Gastroesophageal sphincter (tissue), 4 donors: ENCODE data around the gene NFYC. TPM values are rescaled to one million over a fixed set of nuclear protein-coding genes. Genes with fewer than 3 reads are reported as not detected.

Experiments used
- ATAC-seq: fragments of 150-250 bp; one replicate; pipeline ENCODE4 v1.9.1; 2016; ENCODE audit warnings: mild to moderate bottlenecking, moderate library complexity
- H3K27ac ChIP-seq, 4 donors: fragments of 200-600 bp; sonication (generic) in 3 of 4; 1 replicate in 3 of 4; 2 replicates in 1 of 4; pipeline ENCODE4 v1.5.1; 2016 to 2019
- H3K27me3 ChIP-seq: fragments of 200-600 bp; sonication (generic); one replicate; pipeline ENCODE4 v1.5.1; 2019
- H3K36me3 ChIP-seq, 2 donors: fragments of 200-600 bp; sonication (generic); one replicate each; pipeline ENCODE4 v1.5.1; 2019; ENCODE audit warnings: control low read depth in 1 of 2
- H3K4me1 ChIP-seq, 3 donors: fragments of 200-600 bp; sonication (generic); 1 replicate in 2 of 3; 2 replicates in 1 of 3; pipeline ENCODE4 v1.5.1; 2016 to 2019; ENCODE audit warnings: control low read depth in 2 of 3
- H3K4me3 ChIP-seq, 2 donors: fragments of 200-600 bp; sonication (generic); one replicate each; pipeline ENCODE4 v1.5.1; 2019; ENCODE audit warnings: mild to moderate bottlenecking in 1 of 2, moderate library complexity in 1 of 2
- H3K9me3 ChIP-seq, 3 donors: fragments of 200-600 bp; sonication (generic); one replicate each; pipeline ENCODE4 v1.5.1; 2017 to 2019; ENCODE audit warnings: control low read depth in 2 of 3
- CTCF ChIP-seq, 4 experiments: fragments of 200-600 bp in 2 of 4; fragments of 450-650 bp in 2 of 4; sonication (generic) in 1 of 4; IDR thresholded peaks; one replicate each; pipeline ENCODE4 v1.5.1; 2017 to 2019; ENCODE audit warnings: antibody characterized with exemption in 4 of 4, mild to moderate bottlenecking in 2 of 4, moderate library complexity in 2 of 4
- EP300 ChIP-seq: sonication (generic); formaldehyde crosslinking; IDR thresholded peaks from one replicate; pipeline ENCODE4 v1.6.1; 2017; ENCODE audit warnings: antibody characterized with exemption, mild to moderate bottlenecking
- POLR2A ChIP-seq, 2 donors: fragments of 450-650 bp; IDR thresholded peaks; one replicate each; pipeline ENCODE4 v1.6.1; 2017; ENCODE audit warnings: antibody characterized with exemption in 2 of 2, mild to moderate bottlenecking in 2 of 2, moderate library complexity in 1 of 2
- POLR2AphosphoS5 ChIP-seq: sonication (generic); formaldehyde crosslinking; IDR thresholded peaks from one replicate; pipeline ENCODE4 v1.6.1; 2017; ENCODE audit warnings: antibody characterized with exemption
- whole genome bisulfite sequencing, 2 donors: methylation state at CpG; one replicate each; pipeline ENCODE4 v1.1.5; 2018; ENCODE audit warnings: low coverage in 1 of 2; 5-methylcytosine and 5-hydroxymethylcytosine counted together
- total RNA-seq, 4 donors: library from RNA; depleted of rRNA; stranded (reverse); fragments of >200 nt; gene quantifications; one replicate each; pipeline ENCODE4 v1.1.0, GENCODE V29; 2016

Gene NFYC
- total RNA-seq, 4 donors from 2014 or later, result 32.4 to 54.2 (median 46.5) TPM

- Histone ChIP-seq H3K4me1 (no peaks in the 10 kb centered on the region), H3K4me3 (no peak overlapping the region), H3K36me3 (no peaks in the 10 kb centered on the region), H3K27ac (no peak overlapping the region), H3K27me3 (peaks cover 19% of the 10 kb centered on the region), H3K9me3 (no peaks in the 10 kb centered on the region)
- WGBS, 2 donors, result 81 to 86% methylated on average over 4 of the region's 4 CpGs
- TF ChIP-seq POLR2A (IDR thresholded peaks at IDR 0.05) (no peak), POLR2AphosphoS5 (no peak), CTCF (IDR thresholded peaks at IDR 0.05) (no peak), EP300 (no peak)
- ATAC-seq, result no peak
Measured at GRCh38 chr1:40652979-40653378, 38.5 kb upstream of the NFYC start.

GRCh38 chr1:40653851-40654537 lies 37.5 kb upstream of the NFYC start:
- H3K27ac ChIP-seq, result no peak overlapping the region
- peaks cover 19% of the 10 kb centered on the region for H3K27me3 ChIP-seq
- 23 to 40% methylated on average over 1 to 6 of the region's 35 CpGs for WGBS, 2 donors
- ATAC-seq, result no peak
- H3K4me3 ChIP-seq, result no peak overlapping the region
- no peaks in the 10 kb centered on the region for H3K4me1 ChIP-seq
- no peaks in the 10 kb centered on the region for H3K36me3 ChIP-seq
- no peaks in the 10 kb centered on the region for H3K9me3 ChIP-seq
- TF ChIP-seq POLR2A (IDR thresholded peaks at IDR 0.05) (no peak), CTCF (IDR thresholded peaks at IDR 0.05) (no peak), POLR2AphosphoS5 (no peak), EP300 (no peak)

GRCh38 chr1:40657046-40657445 lies 34.5 kb upstream of the NFYC start:
- Histone ChIP-seq H3K9me3 (no peaks in the 10 kb centered on the region), H3K27me3 (peaks cover 19% of the 10 kb centered on the region), H3K4me3 (no peak overlapping the region), H3K4me1 (no peaks in the 10 kb centered on the region), H3K27ac (no peak overlapping the region), H3K36me3 (no peaks in the 10 kb centered on the region)
- 77 to 100% methylated on average over 1 to 5 of the region's 7 CpGs for WGBS, 2 donors
- ATAC-seq, result no peak
- TF ChIP-seq POLR2A (IDR thresholded peaks at IDR 0.05) (no peak), EP300 (no peak), CTCF (IDR thresholded peaks at IDR 0.05) (no peak), POLR2AphosphoS5 (no peak)

GRCh38 chr1:40658751-40659648 lies 32.5 kb upstream of the NFYC start:
- peaks cover 13% of the 10 kb centered on the region for H3K27me3 ChIP-seq
- H3K9me3 ChIP-seq, result no peaks in the 10 kb centered on the region
- WGBS, 2 donors, result 69 to 72% methylated on average over 8 to 13 of the region's 16 CpGs
- H3K4me1 ChIP-seq, result peaks cover 0 to 13% (median 0%) of the 10 kb centered on the region in 3 donors
- no peaks in the 10 kb centered on the region for H3K36me3 ChIP-seq
- ATAC-seq, result no peak
- H3K27ac ChIP-seq, result no peak overlapping the region
- no peak overlapping the region for H3K4me3 ChIP-seq
- no peak for TF ChIP-seq EP300
- TF ChIP-seq CTCF (IDR thresholded peaks at IDR 0.05), result no peak
- no peak for TF ChIP-seq POLR2AphosphoS5
- no peak for TF ChIP-seq POLR2A (IDR thresholded peaks at IDR 0.05)
